Limb (tissue), 2 donors: Measurements from ENCODE around the gene DGKA.
"Not testable (repeated sequence)": the region's sequence is repeated elsewhere in the genome, so short reads cannot be mapped to it uniquely, and the experiment has no call there.

Experiments
- DNase-seq, 2 donors: peaks; one replicate each; pipeline ENCODE4 v3.0.0-alpha.2; 2016; ENCODE audit errors: extremely low spot score in 2 of 2

The DGKA gene

DNA sequence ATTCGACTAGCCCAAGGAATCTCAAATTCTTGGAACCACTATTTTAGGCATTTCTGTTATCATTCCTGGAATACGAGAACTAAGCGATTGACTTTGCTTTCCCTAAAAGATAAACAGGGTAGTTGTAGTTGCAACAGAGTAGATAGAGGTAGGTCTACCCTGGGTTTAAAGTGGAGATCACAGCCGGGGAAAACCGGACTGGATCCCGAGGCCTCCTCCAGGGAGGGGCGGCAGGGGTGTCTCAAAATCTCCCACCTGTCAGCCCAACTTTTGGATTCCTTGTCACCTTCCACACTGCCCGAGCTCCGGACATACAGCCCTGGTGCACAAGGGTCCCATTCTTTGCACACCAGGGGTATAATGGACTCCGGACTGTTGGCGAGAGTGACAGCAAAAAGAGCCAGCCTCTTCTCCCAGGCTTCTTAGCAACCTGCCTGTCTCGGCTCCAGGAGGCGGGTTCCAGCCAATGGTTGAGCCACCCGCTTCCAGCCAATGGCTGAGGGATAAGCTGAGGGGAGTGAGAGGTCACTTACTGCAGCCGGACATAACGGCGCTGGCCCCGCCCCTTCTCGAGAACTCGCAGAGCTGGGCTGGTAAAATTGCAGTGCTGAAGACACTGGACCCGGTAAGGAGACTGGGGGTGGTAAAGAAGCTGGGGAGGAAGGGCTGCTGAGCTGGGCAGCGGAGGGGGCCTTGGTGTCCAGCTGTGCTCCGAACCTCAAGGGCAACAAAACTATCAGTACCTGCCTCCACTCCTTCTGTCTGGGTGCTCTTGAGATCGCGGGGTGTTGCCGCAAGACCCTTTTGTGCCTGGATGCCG is 66.0 kb downstream of the DGKA start, which contains the start of gene SUOX:
TSS of gene SUOX (plus strand) at position 562 of the 820 bp plus-strand sequence. CDS start 4,946 bp downstream, outside the sequence.
- peak; percentile 90 to 95 for DNase-seq

DNA sequence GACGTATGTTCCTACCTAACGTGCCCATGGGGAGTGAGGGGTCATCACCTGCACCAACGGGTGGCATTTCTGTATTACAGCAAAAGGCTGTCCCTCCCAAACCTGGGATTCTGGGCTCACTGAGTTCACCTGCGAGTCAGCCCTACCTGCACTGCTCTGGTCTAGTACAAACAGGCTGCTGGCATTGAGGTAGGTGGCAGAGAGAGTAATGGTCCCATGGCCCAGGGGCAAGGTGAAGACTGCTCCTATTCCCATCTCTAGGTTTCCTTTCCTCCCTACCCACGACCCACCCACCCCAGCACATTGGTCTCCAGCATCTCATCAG is 66.5 kb downstream of the DGKA start:
- DNase-seq: no peak

DNA sequence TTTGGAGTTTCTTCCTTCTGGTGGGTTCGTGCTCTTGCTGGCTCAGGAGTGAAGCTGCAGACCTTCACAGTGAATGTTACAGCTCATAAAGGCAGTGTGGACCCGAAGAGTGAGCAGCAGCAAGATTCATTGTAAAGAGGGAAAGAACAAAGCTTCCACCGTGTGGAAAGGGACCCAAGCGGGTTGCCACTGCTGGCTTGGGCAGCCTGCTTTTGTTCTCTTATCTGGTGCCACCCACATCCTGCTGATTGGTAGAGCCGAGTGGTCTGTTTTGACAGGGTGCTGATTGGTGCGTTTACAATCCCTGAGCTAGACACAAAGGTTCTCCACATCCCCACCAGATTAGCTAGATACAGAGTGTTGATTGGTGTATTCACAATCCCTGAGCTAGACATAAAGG is 68.6 kb downstream of the DGKA start:
- DNase-seq: not testable (repeated sequence)

DNA sequence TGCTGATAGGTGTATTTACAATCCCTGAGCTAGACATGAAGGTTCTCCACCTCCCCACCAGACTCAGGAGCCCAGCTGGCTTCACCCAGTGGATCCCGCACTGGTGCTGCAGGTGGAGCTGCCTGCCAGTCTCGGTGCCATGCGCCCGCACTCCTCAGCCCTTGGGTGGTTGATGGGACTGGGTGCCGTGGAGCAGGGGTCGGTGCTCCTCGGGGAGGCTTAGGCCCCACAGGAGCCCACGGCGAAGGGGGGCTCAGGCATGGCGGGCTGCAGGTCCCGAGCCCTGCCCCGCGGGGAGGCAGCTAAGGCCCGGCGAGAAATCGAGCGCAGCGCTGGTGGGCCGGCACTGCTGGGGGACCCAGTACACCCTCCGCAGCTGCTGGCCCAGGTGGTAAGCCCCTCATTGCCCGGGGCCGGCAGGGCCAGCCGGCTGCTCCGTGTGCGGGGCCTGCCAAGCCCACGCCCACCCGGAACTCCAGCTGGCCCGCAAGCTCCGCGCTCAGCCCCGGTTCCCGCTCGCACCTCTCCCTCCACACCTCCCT is 69.1 kb downstream of the DGKA start:
- not testable (repeated sequence) for DNase-seq

DNA sequence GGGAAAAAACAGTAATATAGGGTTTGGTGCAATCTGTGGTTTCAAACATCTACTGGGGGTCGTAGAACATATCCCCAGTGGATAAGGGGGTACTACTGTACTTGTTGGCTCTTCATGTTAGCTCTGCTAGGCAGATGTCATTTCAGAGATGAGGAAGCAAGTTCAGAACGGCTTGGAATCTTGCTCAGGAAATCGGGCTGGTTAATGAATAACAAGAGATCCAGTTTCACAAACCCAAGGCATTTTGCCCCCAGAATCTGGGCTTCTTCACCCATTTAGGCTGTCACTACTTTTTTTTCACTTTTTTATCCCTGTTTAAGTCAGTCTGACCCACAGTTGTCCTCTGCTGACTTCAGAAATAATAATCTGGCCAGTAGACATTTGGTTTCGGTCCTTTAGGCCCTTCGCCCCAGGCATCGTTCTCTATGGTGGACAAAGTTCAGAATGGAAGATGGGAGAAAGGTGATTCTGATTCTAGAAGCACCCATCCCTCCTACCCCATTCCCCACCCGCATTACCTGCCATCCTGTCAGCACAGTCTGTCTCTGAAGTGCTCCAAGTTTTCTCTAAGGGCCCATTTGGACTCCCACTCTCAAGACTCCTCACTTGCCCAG is 70.6 kb downstream of the DGKA start:
- no peak for DNase-seq

DNA sequence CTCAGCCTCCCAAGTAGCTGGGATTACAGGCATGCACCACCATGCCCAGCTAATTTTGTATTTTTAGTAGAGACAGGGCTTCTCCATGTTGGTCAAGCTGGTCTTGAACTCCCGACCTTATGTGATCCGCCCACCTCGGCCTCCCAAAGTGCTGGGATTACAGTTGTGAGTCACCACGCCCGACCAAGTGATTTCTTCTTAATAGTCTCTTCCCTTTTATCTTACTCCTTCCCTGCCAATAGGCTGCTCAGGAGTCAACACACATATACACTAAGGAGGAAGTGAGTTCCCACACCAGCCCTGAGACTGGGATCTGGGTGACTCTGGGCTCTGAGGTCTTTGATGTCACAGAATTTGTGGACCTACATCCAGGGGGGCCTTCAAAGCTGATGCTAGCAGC is 72.4 kb downstream of the DGKA start:
- DNase-seq: not testable (repeated sequence)
